M059J (cell line): ENCODE measurements around the gene ADAMTS3. TPM values are rescaled to one million over a fixed set of nuclear protein-coding genes. Genes with fewer than 3 reads are reported as not detected.

Experiments used
- DNase-seq: peaks from one replicate; pipeline ENCODE4 v3.0.0-alpha.2; 2012; ENCODE audit warnings: low read depth
- total RNA-seq: library from RNA; depleted of rRNA; stranded (reverse); fragments of >200 nt; shearing (Covaris generic); gene quantifications from 2 replicates; pipeline ENCODE4 v1.2.3, GENCODE V29; 2014

The ADAMTS3 gene
- total RNA-seq, 1 experiment from 2014 or later: 0.44 TPM

GRCh38 chr4:72295966-72296557 is 273.0 kb downstream of the ADAMTS3 start:
- peak; percentile 44 for DNase-seq

- no peak for DNase-seq
Measured at GRCh38 chr4:72290737-72291136, 278.3 kb downstream of the ADAMTS3 start.

GRCh38 chr4:72286910-72287309 is 282.1 kb downstream of the ADAMTS3 start:
- DNase-seq: no peak

- peak; percentile 4 for DNase-seq
Measured at GRCh38 chr4:72286185-72286584, 282.8 kb downstream of the ADAMTS3 start.

GRCh38 chr4:72283357-72283756 is 285.7 kb downstream of the ADAMTS3 start:
- DNase-seq: no peak

GRCh38 chr4:72280252-72280651 is 288.8 kb downstream of the ADAMTS3 start:
- DNase-seq: no peak

- no peak for DNase-seq
Measured at GRCh38 chr4:72275381-72275780, 293.6 kb downstream of the ADAMTS3 start.

- no peak for DNase-seq
Measured at GRCh38 chr4:72274251-72274650, 294.8 kb downstream of the ADAMTS3 start.

- no peak for DNase-seq
Measured at GRCh38 chr4:72255269-72255668, 313.8 kb downstream of the ADAMTS3 start.

- DNase-seq: no peak
Measured at GRCh38 chr4:72243641-72244040, 325.4 kb downstream of the ADAMTS3 start.

GRCh38 chr4:72239487-72240116 is 329.4 kb downstream of the ADAMTS3 start:
- no peak for DNase-seq
